Tibial nerve (tissue), 4 donors: ENCODE data around the gene GTF2F2.

Experiments used
- EP300 ChIP-seq, 2 donors: sonication (generic); formaldehyde crosslinking; IDR thresholded peaks; one replicate each; pipeline ENCODE4 v1.6.1; 2017; ENCODE audit warnings: antibody characterized with exemption in 2 of 2, mild to moderate bottlenecking in 1 of 2
- TF ChIP-seq, protein P1 (sequence below), 5 experiments: fragments of 200-600 bp in 3 of 5; fragments of 450-650 bp in 2 of 5; sonication (generic) in 3 of 5; IDR thresholded peaks; one replicate each; pipeline ENCODE4 v1.5.1; 2016 to 2019; ENCODE audit warnings: antibody characterized with exemption in 5 of 5, mild to moderate bottlenecking in 3 of 5, moderate library complexity in 2 of 5

GRCh38 chr13:45238945-45239795 lies 118.9 kb downstream of the GTF2F2 start:
- TF ChIP-seq, protein P1, sequence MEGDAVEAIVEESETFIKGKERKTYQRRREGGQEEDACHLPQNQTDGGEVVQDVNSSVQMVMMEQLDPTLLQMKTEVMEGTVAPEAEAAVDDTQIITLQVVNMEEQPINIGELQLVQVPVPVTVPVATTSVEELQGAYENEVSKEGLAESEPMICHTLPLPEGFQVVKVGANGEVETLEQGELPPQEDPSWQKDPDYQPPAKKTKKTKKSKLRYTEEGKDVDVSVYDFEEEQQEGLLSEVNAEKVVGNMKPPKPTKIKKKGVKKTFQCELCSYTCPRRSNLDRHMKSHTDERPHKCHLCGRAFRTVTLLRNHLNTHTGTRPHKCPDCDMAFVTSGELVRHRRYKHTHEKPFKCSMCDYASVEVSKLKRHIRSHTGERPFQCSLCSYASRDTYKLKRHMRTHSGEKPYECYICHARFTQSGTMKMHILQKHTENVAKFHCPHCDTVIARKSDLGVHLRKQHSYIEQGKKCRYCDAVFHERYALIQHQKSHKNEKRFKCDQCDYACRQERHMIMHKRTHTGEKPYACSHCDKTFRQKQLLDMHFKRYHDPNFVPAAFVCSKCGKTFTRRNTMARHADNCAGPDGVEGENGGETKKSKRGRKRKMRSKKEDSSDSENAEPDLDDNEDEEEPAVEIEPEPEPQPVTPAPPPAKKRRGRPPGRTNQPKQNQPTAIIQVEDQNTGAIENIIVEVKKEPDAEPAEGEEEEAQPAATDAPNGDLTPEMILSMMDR (IDR thresholded peaks at IDR 0.05): no peak
- no peak for TF ChIP-seq EP300 (IDR thresholded peaks at IDR 0.05)
